ENCODE data around the gene PMM2.

DNA sequence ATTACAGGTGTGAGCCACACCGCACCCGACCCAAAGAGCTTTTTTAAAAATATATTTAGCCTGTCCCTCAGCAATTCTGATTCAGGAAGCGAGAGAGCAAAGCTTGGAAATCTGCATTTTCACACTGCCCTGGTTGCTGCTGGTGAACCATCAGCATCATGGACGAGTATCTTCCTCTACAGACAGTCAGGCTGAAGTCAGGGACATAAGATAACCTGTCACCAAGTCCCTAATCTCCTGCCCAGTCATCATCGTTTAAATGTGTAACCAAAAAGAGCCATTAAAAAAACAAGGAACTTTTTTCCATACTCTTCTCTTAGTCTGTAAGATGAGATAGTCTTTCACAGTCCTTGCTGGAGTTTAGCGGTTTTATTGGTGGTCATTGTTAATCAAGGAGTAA is 6.7 kb downstream of the PMM2 start:
- TF ChIP-seq, protein P1, sequence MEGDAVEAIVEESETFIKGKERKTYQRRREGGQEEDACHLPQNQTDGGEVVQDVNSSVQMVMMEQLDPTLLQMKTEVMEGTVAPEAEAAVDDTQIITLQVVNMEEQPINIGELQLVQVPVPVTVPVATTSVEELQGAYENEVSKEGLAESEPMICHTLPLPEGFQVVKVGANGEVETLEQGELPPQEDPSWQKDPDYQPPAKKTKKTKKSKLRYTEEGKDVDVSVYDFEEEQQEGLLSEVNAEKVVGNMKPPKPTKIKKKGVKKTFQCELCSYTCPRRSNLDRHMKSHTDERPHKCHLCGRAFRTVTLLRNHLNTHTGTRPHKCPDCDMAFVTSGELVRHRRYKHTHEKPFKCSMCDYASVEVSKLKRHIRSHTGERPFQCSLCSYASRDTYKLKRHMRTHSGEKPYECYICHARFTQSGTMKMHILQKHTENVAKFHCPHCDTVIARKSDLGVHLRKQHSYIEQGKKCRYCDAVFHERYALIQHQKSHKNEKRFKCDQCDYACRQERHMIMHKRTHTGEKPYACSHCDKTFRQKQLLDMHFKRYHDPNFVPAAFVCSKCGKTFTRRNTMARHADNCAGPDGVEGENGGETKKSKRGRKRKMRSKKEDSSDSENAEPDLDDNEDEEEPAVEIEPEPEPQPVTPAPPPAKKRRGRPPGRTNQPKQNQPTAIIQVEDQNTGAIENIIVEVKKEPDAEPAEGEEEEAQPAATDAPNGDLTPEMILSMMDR (IDR thresholded peaks at IDR 0.05): no peak
- TF ChIP-seq EZH2phosphoT487 (IDR thresholded peaks at IDR 0.05): no peak
- TF ChIP-seq EZH2 (IDR thresholded peaks at IDR 0.05): no peak

All from neural progenitor cell (in vitro differentiated cells).